K562 (cell line): ENCODE results near the gene PCNX4. TPM values are rescaled to one million over a fixed set of nuclear protein-coding genes. Genes with fewer than 3 reads are reported as not detected.
A peak's percentile ranks its signal among the peaks of the same experiment; 100 is the strongest.

ENCODE experiments used
- CTCF ChIP-seq, 3 experiments: IDR thresholded peaks in 2 of 3; conservative IDR thresholded peaks in 1 of 3; 2 replicates each; pipeline ENCODE4 v1.5.1; 2011 to 2012; ENCODE audit warnings: low read length in 3 of 3, mild to moderate bottlenecking in 3 of 3, control low read depth in 2 of 3, improper control_type of control experiment in 1 of 3, inconsistent platforms in 1 of 3, low read depth in 1 of 3, mixed read lengths in 1 of 3, moderate library complexity in 1 of 3; ENCODE audit not compliant: insufficient read depth in 2 of 3
- GTF2E2 ChIP-seq: fragments of 200-800 bp; sonication (Bioruptor generic); IDR thresholded peaks from 2 replicates; pipeline ENCODE4 v1.6.1; 2016; ENCODE audit warnings: missing genetic modification characterization, missing compliant biosample characterization
- IRF2 ChIP-seq: sonication (generic); formaldehyde crosslinking; IDR thresholded peaks from 2 replicates; pipeline ENCODE4 v1.8.1; 2022; ENCODE audit warnings: mild to moderate bottlenecking, missing genetic modification reagents
- KLF1 ChIP-seq: fragments of 450-650 bp; IDR thresholded peaks from 2 replicates; pipeline ENCODE4 v1.6.1; 2016; ENCODE audit warnings: missing genetic modification characterization, missing compliant biosample characterization
- MYBL2 ChIP-seq, 2 experiments: fragments of 450-650 bp in 1 of 2; sonication (generic) in 1 of 2; formaldehyde crosslinking in 1 of 2; IDR thresholded peaks; 2 replicates each; pipeline versions ENCODE4 v1.6.1 to v1.8.1; 2017 to 2022; ENCODE audit warnings: borderline replicate concordance in 1 of 2, inconsistent platforms in 1 of 2, low read depth in 1 of 2, mild to moderate bottlenecking in 1 of 2, missing genetic modification reagents in 1 of 2, moderate library complexity in 1 of 2
- PKNOX1 ChIP-seq: fragments of 450-650 bp; IDR thresholded peaks from 2 replicates; pipeline ENCODE4 v1.6.1; 2016
- PML ChIP-seq: IDR thresholded peaks from 2 replicates; pipeline ENCODE4 v1.6.1; 2012; ENCODE audit warnings: low read length, inconsistent platforms
- RAD51 ChIP-seq: fragments of 450-650 bp; IDR thresholded peaks from 2 replicates; pipeline ENCODE4 v1.7.1; 2016; ENCODE audit warnings: low read depth, mild to moderate bottlenecking, borderline replicate concordance
- SMC3 ChIP-seq: conservative IDR thresholded peaks from 2 replicates; pipeline ENCODE4 v1.6.1; 2011; ENCODE audit warnings: low read depth, low read length, improper control_type of control experiment; ENCODE audit not compliant: insufficient read depth
- STAT5A ChIP-seq: IDR thresholded peaks from 2 replicates; pipeline ENCODE4 v1.6.1; 2012; ENCODE audit warnings: low read length, inconsistent platforms, borderline replicate concordance
- STAT5B ChIP-seq: fragments of 250-450 bp; sonication (Bioruptor Pico); IDR thresholded peaks from 2 replicates; pipeline ENCODE4 v1.8.0; 2021; ENCODE audit warnings: mild to moderate bottlenecking, inconsistent platforms
- ZNF24 ChIP-seq: fragments of 450-650 bp; IDR thresholded peaks from 2 replicates; pipeline ENCODE4 v1.6.1; 2016
- polyA plus RNA-seq, 8 experiments: library from polyadenylated mRNA; depleted of rRNA in 4 of 8; stranded (reverse) in 5 of 8; unstranded in 3 of 8; fragments of >200 nt; fragmentation: Nextera tagmentation in 2 of 8; fragmentation: Illumina TruSeq in 1 of 8; extraction: Ambion mirVana in 2 of 8; extraction: Trizol in 1 of 8; gene quantifications; 2 replicates each; pipeline versions ENCODE4 v1.2.1 to v1.2.3, GENCODE V29; 2011 to 2014; ENCODE audit warnings: inconsistent platforms in 1 of 8, missing spikeins in 1 of 8
- total RNA-seq, 7 experiments: library from RNA; depleted of rRNA in 6 of 7; stranded (reverse); fragments of >200 nt in 6 of 7; fragmentation: Illumina TruSeq in 2 of 7; extraction: Trizol in 2 of 7; gene quantifications; 2 replicates each; pipeline versions ENCODE4 v1.2.1 to v1.2.3, GENCODE V29; 2011 to 2021; ENCODE audit warnings: low replicate concordance in 1 of 7
- TF ChIP-seq, protein P1 (sequence below): sonication (generic); formaldehyde crosslinking; IDR thresholded peaks from 2 replicates; pipeline ENCODE4 v1.8.0; 2022; ENCODE audit warnings: missing genetic modification reagents, mild to moderate bottlenecking, borderline replicate concordance
- TF ChIP-seq, protein P2 (sequence below): fragments of 250-450 bp; sonication (Bioruptor Pico); IDR thresholded peaks from 2 replicates; pipeline ENCODE4 v1.8.0; 2021; ENCODE audit warnings: mild to moderate bottlenecking, moderate library complexity
- TF ChIP-seq, protein P3 (sequence below), 2 experiments: fragments of 150-350 bp in 1 of 2; IDR thresholded peaks; 2 replicates each; pipeline ENCODE4 v1.6.1; 2012 to 2016; ENCODE audit warnings: low read depth in 2 of 2, low read length in 2 of 2, mild to moderate bottlenecking in 1 of 2, moderate library complexity in 1 of 2

The PCNX4 gene
- total and polyA plus RNA-seq, 9 of the 15 experiments (the other 6 are each of a cell fraction or from before 2014, with no cell fraction given) = 10.0 to 41.2 (median 22.4) TPM

GRCh38 chr14:60184146-60184904, 92.6 kb downstream of the PCNX4 start (continued):
- peak; percentile 57 for TF ChIP-seq SMC3
- no peak for TF ChIP-seq STAT5B (CRISPR knock-in tag)
- no peak for TF ChIP-seq KLF1 (tag)
- TF ChIP-seq GTF2E2 = no peak
- peak; percentile 50; the same call in 1 of the 2 replicates for TF ChIP-seq PKNOX1
- no peak for TF ChIP-seq MYBL2 (IDR thresholded peaks at IDR 0.05; ENCODE audit: low read depth)
- no peak for TF ChIP-seq MYBL2 (CRISPR knock-in tag; IDR thresholded peaks at IDR 0.05; ENCODE audit: borderline replicate concordance)
- no peak for TF ChIP-seq PML
- TF ChIP-seq IRF2 (CRISPR knock-in tag) = no peak
- TF ChIP-seq, protein P1, sequence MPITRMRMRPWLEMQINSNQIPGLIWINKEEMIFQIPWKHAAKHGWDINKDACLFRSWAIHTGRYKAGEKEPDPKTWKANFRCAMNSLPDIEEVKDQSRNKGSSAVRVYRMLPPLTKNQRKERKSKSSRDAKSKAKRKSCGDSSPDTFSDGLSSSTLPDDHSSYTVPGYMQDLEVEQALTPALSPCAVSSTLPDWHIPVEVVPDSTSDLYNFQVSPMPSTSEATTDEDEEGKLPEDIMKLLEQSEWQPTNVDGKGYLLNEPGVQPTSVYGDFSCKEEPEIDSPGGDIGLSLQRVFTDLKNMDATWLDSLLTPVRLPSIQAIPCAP (CRISPR knock-in tag) = no peak
- TF ChIP-seq CTCF (IDR thresholded peaks at IDR 0.05 in 2 of 3, conservative IDR thresholded peaks at IDR 0.05 in 1 of 3; ENCODE audit: insufficient read depth in 2 of 3, low read depth in 1 of 3, low read length in 3 of 3) = peak; percentile 39 to 76 (median 44); a peak in 4 of 6 replicates
- TF ChIP-seq STAT5A = no peak
- TF ChIP-seq, protein P2, sequence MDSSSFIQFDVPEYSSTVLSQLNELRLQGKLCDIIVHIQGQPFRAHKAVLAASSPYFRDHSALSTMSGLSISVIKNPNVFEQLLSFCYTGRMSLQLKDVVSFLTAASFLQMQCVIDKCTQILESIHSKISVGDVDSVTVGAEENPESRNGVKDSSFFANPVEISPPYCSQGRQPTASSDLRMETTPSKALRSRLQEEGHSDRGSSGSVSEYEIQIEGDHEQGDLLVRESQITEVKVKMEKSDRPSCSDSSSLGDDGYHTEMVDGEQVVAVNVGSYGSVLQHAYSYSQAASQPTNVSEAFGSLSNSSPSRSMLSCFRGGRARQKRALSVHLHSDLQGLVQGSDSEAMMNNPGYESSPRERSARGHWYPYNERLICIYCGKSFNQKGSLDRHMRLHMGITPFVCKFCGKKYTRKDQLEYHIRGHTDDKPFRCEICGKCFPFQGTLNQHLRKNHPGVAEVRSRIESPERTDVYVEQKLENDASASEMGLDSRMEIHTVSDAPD = no peak
- TF ChIP-seq, protein P3, sequence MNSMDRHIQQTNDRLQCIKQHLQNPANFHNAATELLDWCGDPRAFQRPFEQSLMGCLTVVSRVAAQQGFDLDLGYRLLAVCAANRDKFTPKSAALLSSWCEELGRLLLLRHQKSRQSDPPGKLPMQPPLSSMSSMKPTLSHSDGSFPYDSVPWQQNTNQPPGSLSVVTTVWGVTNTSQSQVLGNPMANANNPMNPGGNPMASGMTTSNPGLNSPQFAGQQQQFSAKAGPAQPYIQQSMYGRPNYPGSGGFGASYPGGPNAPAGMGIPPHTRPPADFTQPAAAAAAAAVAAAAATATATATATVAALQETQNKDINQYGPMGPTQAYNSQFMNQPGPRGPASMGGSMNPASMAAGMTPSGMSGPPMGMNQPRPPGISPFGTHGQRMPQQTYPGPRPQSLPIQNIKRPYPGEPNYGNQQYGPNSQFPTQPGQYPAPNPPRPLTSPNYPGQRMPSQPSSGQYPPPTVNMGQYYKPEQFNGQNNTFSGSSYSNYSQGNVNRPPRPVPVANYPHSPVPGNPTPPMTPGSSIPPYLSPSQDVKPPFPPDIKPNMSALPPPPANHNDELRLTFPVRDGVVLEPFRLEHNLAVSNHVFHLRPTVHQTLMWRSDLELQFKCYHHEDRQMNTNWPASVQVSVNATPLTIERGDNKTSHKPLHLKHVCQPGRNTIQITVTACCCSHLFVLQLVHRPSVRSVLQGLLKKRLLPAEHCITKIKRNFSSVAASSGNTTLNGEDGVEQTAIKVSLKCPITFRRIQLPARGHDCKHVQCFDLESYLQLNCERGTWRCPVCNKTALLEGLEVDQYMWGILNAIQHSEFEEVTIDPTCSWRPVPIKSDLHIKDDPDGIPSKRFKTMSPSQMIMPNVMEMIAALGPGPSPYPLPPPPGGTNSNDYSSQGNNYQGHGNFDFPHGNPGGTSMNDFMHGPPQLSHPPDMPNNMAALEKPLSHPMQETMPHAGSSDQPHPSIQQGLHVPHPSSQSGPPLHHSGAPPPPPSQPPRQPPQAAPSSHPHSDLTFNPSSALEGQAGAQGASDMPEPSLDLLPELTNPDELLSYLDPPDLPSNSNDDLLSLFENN (IDR thresholded peaks at IDR 0.05; ENCODE audit: low read depth in 2 of 2, low read length in 2 of 2) = no peak
- TF ChIP-seq RAD51 = no peak
- TF ChIP-seq ZNF24 = peak; percentile 44; the same call in 1 of the 2 replicates
